Tibial nerve (tissue), 3 donors: ENCODE data around the gene USH1G.

ENCODE experiments used
- CTCF ChIP-seq, 5 experiments: fragments of 200-600 bp in 3 of 5; fragments of 450-650 bp in 2 of 5; sonication (generic) in 3 of 5; IDR thresholded peaks; one replicate each; pipeline ENCODE4 v1.5.1; 2016 to 2019; ENCODE audit warnings: antibody characterized with exemption in 5 of 5, mild to moderate bottlenecking in 3 of 5, moderate library complexity in 2 of 5
- POLR2A ChIP-seq, 2 donors: fragments of 450-650 bp; IDR thresholded peaks; one replicate each; pipeline ENCODE4 v1.6.1; 2017; ENCODE audit warnings: antibody characterized with exemption in 2 of 2, mild to moderate bottlenecking in 2 of 2, moderate library complexity in 2 of 2

- TF ChIP-seq POLR2A (IDR thresholded peaks at IDR 0.05) (no peak), CTCF (IDR thresholded peaks at IDR 0.05) (no peak)
Observed at GRCh38 chr17:74893936-74894671, 29.0 kb downstream of the USH1G start.
